ENCODE data around the gene LRCH4. TPM values are rescaled to one million over a fixed set of nuclear protein-coding genes. Genes with fewer than 3 reads are reported as not detected.

Gene LRCH4
- total RNA-seq, 1 experiment from 2014 or later, result 29.0 TPM

DNA sequence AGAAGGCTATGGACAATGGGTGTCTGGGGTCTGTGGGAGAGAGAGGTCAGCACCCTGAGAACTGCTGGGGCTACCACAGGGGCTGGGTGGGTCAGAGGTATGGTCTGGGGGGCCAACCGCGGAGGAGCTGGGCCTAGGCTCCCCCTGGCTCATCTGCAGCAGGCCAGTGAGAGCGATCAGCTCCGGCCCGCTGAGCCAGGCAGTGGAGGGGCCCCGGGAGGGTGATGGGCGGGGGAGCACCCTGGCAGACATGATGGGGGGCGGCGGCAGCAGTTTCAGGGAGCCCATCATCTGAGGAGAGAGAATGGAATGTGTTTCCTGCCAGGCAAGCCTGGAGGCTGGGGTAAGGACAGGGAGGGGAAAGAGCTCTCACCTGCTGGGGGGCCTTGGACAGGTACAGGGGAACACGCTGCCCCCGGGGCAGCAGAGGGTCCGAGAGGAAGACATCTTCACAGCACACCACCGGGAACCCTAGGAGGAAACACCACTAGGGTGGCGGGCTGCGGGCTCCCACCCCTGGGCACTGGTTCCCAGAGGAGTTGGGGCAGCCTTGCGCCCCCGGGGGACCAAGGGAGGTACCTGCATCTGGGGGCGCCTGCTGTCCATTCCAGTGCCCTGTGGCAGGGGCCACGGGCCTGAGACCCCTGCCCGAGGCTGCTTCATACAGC lies 13.5 kb downstream of the LRCH4 start:
- peaks cover 11% of the 10 kb centered on the region for H3K4me1 Mint-ChIP-seq (ENCODE audit: low read depth, unreplicated experiment)
- intact Hi-C loops (cut with micrococcal nuclease; ENCODE audit: unreplicated experiment), result no loop called here
- no peak overlapping the region for H3K4me3 Mint-ChIP-seq (ENCODE audit: low read depth, unreplicated experiment)
- H3K27ac Mint-ChIP-seq (ENCODE audit: unreplicated experiment), result peak overlapping the region; percentile 42
- H3K27me3 Mint-ChIP-seq (ENCODE audit: unreplicated experiment), result no peaks in the 10 kb centered on the region
- DNase-seq, result no peak
- BruUV-seq (replicated peaks), result no TSS peak
- TF ChIP-seq, protein P1, sequence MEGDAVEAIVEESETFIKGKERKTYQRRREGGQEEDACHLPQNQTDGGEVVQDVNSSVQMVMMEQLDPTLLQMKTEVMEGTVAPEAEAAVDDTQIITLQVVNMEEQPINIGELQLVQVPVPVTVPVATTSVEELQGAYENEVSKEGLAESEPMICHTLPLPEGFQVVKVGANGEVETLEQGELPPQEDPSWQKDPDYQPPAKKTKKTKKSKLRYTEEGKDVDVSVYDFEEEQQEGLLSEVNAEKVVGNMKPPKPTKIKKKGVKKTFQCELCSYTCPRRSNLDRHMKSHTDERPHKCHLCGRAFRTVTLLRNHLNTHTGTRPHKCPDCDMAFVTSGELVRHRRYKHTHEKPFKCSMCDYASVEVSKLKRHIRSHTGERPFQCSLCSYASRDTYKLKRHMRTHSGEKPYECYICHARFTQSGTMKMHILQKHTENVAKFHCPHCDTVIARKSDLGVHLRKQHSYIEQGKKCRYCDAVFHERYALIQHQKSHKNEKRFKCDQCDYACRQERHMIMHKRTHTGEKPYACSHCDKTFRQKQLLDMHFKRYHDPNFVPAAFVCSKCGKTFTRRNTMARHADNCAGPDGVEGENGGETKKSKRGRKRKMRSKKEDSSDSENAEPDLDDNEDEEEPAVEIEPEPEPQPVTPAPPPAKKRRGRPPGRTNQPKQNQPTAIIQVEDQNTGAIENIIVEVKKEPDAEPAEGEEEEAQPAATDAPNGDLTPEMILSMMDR (IDR thresholded peaks at IDR 0.05; ENCODE audit: unreplicated experiment), result no peak
- peaks cover 45% of the 10 kb centered on the region for H3K36me3 Mint-ChIP-seq (ENCODE audit: insufficient read depth, unreplicated experiment)
- no peaks in the 10 kb centered on the region for H3K9me3 Mint-ChIP-seq (ENCODE audit: low read depth, unreplicated experiment)
- CTCF ChIA-PET, result interaction anchor here (0.6 kb wide), 1 partner anchor 556 kb away, joined by 4 read pairs; no protein-coding TSS in a partner anchor

DNA sequence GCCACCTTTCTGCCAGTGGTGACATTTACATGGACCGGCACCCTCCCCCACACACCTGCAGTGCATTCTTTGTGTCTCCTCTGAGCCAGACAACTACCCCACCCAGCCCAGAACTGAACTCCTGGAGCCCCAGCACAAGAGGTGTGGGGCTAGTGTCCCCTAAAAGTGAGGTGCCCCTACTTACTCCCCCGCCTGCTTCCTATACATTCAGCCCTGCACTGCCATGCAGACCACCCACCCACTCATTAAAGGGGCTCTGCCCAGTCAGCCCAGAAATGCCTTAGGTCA lies 14.2 kb downstream of the LRCH4 start:
- H3K4me1 Mint-ChIP-seq (ENCODE audit: low read depth, unreplicated experiment), result peaks cover 14% of the 10 kb centered on the region
- no peak for DNase-seq
- no peak overlapping the region for H3K4me3 Mint-ChIP-seq (ENCODE audit: low read depth, unreplicated experiment)
- H3K36me3 Mint-ChIP-seq (ENCODE audit: insufficient read depth, unreplicated experiment), result peaks cover 47% of the 10 kb centered on the region
- H3K27ac Mint-ChIP-seq (ENCODE audit: unreplicated experiment), result peak overlapping the region; percentile 42
- H3K27me3 Mint-ChIP-seq (ENCODE audit: unreplicated experiment), result no peaks in the 10 kb centered on the region
- BruUV-seq (replicated peaks), result no TSS peak
- CTCF ChIA-PET, result no interaction called here
- H3K9me3 Mint-ChIP-seq (ENCODE audit: low read depth, unreplicated experiment), result no peaks in the 10 kb centered on the region
- TF ChIP-seq, protein P1 (IDR thresholded peaks at IDR 0.05; ENCODE audit: unreplicated experiment), result no peak
- intact Hi-C loops (cut with micrococcal nuclease; ENCODE audit: unreplicated experiment), result no loop called here

DNA sequence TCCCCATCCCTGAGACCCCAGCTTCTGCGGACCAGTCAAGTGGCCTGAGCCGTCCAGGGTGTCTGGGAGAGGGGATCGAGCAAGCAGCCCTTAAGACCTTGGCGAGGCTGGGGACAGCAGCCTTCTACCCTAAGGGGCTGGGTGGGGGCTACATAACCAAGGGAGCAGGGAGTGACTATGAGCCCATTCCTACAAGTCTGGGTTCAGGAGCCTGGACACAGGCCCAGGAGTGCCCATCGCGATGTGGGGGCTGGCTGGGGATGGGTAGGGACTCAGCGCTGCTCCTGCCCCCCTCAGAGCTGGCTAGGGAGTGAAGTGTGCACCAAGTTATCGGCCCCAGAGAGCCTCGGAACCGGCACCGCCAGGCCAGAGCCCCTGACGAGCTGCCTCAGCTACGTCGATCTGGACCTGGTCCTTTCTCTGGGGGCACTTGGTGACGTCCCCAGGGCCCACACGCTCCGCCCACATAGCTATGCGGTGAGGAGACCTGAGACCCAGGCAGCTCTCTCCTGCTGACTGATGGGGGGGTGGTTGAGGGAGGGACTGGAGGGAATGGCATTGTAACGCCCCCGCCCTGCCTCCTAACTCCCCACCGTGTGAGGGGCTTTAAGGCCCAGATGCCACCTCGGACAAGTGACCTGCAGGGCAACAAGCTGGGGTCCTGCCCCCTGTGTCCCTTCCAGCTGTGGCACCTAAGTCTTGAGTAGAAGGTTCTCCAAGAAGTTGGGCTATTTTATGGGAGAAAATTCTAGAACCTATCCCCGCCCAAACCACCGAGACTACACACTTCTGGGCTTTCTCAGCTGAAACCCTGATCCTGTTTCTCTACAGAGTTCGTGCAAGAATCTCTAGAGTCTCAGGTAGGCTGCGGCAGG lies 14.7 kb downstream of the LRCH4 start:
- Mint-ChIP-seq H3K4me3 (ENCODE audit: low read depth, unreplicated experiment) (no peak overlapping the region), H3K4me1 (ENCODE audit: low read depth, unreplicated experiment) (peaks cover 20% of the 10 kb centered on the region), H3K27me3 (ENCODE audit: unreplicated experiment) (no peaks in the 10 kb centered on the region), H3K36me3 (ENCODE audit: insufficient read depth, unreplicated experiment) (peaks cover 52% of the 10 kb centered on the region), H3K27ac (ENCODE audit: unreplicated experiment) (no peak overlapping the region), H3K9me3 (ENCODE audit: low read depth, unreplicated experiment) (no peaks in the 10 kb centered on the region)
- no TSS peak for BruUV-seq (replicated peaks)
- CTCF ChIA-PET, result interaction anchor here (0.6 kb wide), 2 partner anchors 11 to 101 kb away, joined by 3 to 9 read pairs; no protein-coding TSS in a partner anchor
- no peak for DNase-seq
- intact Hi-C loops (cut with micrococcal nuclease; ENCODE audit: unreplicated experiment), result no loop called here
- TF ChIP-seq, protein P1 (IDR thresholded peaks at IDR 0.05; ENCODE audit: unreplicated experiment), result no peak

DNA sequence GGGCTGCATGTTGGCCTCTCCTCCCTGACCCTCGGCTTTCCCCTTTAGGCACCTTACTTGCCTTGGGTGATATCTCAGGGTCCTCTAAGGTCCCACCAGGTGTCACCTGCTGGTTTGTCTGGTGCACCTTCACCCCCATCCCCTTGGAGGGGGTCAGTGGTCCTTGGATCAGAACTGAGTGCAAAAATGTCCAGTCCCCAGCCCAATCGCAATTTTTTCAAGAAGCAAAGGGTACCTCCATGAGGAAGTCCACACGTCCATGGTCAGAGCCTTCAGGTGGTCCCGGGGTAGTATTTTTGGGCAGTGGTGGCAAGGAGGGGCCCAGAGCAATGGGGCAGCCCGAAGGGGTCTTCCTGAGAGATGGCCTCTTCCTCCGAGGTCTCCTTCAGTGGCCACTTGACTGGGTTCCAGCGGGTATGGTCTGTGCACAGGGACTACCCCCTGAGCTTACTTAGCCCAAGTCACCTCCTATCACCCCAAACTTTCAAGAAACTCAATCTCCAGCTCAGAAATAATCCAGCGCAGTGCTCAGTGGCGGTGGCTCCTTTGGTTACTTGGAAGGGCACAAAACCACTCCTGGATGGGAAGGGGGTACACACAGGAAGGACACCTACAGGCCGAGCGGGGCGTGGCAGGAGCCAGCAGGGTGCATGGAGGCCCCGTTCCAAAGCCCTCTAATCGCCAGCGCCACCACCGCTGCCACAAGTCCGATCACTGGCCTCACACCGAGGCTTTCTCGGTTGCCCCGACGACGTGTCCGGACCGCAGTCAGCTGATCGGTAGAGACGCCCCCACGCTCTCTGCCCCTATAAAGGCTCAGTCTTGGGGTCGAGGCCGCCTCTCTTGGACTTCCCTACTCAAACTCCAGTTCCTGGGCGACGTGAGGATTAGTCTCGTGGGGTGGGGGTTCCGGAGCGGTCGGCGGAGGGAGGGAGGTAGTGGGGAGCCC lies 16.8 kb downstream of the LRCH4 start:
- DNase-seq, result peak; percentile 80
- TF ChIP-seq, protein P1 (IDR thresholded peaks at IDR 0.05; ENCODE audit: unreplicated experiment), result peak; percentile 42
- peak overlapping the region; percentile 53 for H3K4me3 Mint-ChIP-seq (ENCODE audit: low read depth, unreplicated experiment)

More for the DNA sequence above, 16.8 kb downstream of the LRCH4 start:
- intact Hi-C loops (cut with micrococcal nuclease; ENCODE audit: unreplicated experiment), result no loop called here
- CTCF ChIA-PET, result interaction anchor here (0.6 to 1.1 kb wide), 4 partner anchors 17 to 370 kb away, joined by 4 to 6 read pairs (median 5); partner anchors contain the start of genes FBXO24 and LRCH4
- no peaks in the 10 kb centered on the region for H3K9me3 Mint-ChIP-seq (ENCODE audit: low read depth, unreplicated experiment)
- H3K4me1 Mint-ChIP-seq (ENCODE audit: low read depth, unreplicated experiment), result peaks cover 20% of the 10 kb centered on the region
- H3K27ac Mint-ChIP-seq (ENCODE audit: unreplicated experiment), result peak overlapping the region; percentile 77
- peaks cover 57% of the 10 kb centered on the region for H3K36me3 Mint-ChIP-seq (ENCODE audit: insufficient read depth, unreplicated experiment)
- H3K27me3 Mint-ChIP-seq (ENCODE audit: unreplicated experiment), result no peaks in the 10 kb centered on the region
- TSS peak; percentile 12 for BruUV-seq (replicated peaks)
